NB4 (cell line): ENCODE results near the gene OPHN1.

ENCODE experiments used
- DNase-seq: peaks from one replicate; pipeline ENCODE4 v3.0.0; 2010; ENCODE audit warnings: low read depth
- H3K4me3 ChIP-seq: one replicate; pipeline ENCODE4 v1.5.1; 2011; ENCODE audit warnings: mild to moderate bottlenecking, low read depth, low read length, moderate library complexity
- CTCF ChIP-seq: IDR thresholded peaks from one replicate; pipeline ENCODE4 v1.5.1; 2012; ENCODE audit warnings: low read depth, low read length
- MYC ChIP-seq: IDR thresholded peaks from 2 replicates; pipeline ENCODE4 v1.6.1; 2011; ENCODE audit warnings: low read depth, low read length
- POLR2A ChIP-seq: IDR thresholded peaks from 2 replicates; pipeline ENCODE4 v1.6.1; 2011; ENCODE audit warnings: mild to moderate bottlenecking; ENCODE audit not compliant: insufficient read length; ENCODE audit errors: extremely low read depth
- TF ChIP-seq, protein P1 (sequence below): IDR thresholded peaks from 2 replicates; pipeline ENCODE4 v1.6.1; 2011; ENCODE audit warnings: low read depth, low read length

Gene OPHN1

GRCh38 chrX:68462197-68462596 is 28.9 kb upstream of the OPHN1 start:
- H3K4me3 ChIP-seq = no peak overlapping the region
- DNase-seq = no peak
- TF ChIP-seq CTCF = no peak

- no peak for DNase-seq
- TF ChIP-seq MYC (no peak), POLR2A (no peak), CTCF (no peak)
- TF ChIP-seq, protein P1, sequence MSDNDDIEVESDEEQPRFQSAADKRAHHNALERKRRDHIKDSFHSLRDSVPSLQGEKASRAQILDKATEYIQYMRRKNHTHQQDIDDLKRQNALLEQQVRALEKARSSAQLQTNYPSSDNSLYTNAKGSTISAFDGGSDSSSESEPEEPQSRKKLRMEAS = no peak
- no peak overlapping the region for H3K4me3 ChIP-seq
Observed at GRCh38 chrX:68461576-68461975, 28.3 kb upstream of the OPHN1 start.

DNA sequence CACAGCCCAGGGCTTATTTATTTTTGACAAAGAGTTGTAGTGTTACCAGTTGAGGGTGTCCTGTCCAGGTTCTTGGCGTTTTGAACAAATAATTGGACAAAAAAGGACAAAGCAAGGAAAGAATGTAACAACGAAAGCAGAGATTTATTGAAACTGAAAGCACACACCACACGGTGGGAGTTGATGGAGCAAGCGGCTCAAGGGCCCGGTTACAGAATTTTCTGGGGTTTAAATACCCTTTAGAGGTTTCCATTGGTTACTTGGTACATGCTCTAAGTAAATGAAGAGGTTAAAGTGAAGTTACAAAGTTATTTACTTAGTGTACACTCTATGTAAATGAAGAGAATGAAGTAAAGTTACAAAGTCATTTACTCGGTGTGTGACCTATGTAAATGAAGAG is 27.8 kb upstream of the OPHN1 start:
- no peak for DNase-seq
- no peak for TF ChIP-seq MYC
- TF ChIP-seq, protein P1 = no peak
- TF ChIP-seq CTCF = no peak
- no peak for TF ChIP-seq POLR2A
- no peak overlapping the region for H3K4me3 ChIP-seq

GRCh38 chrX:68455151-68455510 is 21.8 kb upstream of the OPHN1 start:
- no peak for TF ChIP-seq CTCF
- DNase-seq = no peak
- H3K4me3 ChIP-seq = no peak overlapping the region

GRCh38 chrX:68454476-68455150 is 21.3 kb upstream of the OPHN1 start:
- TF ChIP-seq, protein P1 = no peak
- TF ChIP-seq MYC (no peak), CTCF (no peak), POLR2A (no peak)
- DNase-seq = no peak
- H3K4me3 ChIP-seq = no peak overlapping the region

- no peak overlapping the region for H3K4me3 ChIP-seq
- TF ChIP-seq, protein P1 = no peak
- TF ChIP-seq POLR2A (no peak), MYC (no peak), CTCF (no peak)
- DNase-seq = no peak
Observed at GRCh38 chrX:68451720-68452119, 18.4 kb upstream of the OPHN1 start.
